ENCODE data around the gene BPIFB1. TPM values are rescaled to one million over a fixed set of nuclear protein-coding genes. Genes with fewer than 3 reads are reported as not detected.

Gene BPIFB1
- total RNA-seq, 6 experiments from 2014 or later: not detected

- H3K4me1 Mint-ChIP-seq (ENCODE audit: low read depth): peaks cover 16% of the 10 kb centered on the region
- no peak overlapping the region for H3K27ac Mint-ChIP-seq
- H3K36me3 Mint-ChIP-seq (ENCODE audit: low read depth): peaks cover 6% of the 10 kb centered on the region
- no peak overlapping the region for H3K4me3 Mint-ChIP-seq
- no peak for DNase-seq
- TF ChIP-seq CTCF (IDR thresholded peaks at IDR 0.05): no peak
- peaks cover 5% of the 10 kb centered on the region for H3K9me3 Mint-ChIP-seq
- H3K27me3 Mint-ChIP-seq (ENCODE audit: insufficient read depth): peaks cover 13% of the 10 kb centered on the region
These were observed 23.2 kb downstream of the BPIFB1 start for GRCh38 chr20:33306228-33306627.

- no peak overlapping the region for H3K27ac Mint-ChIP-seq
- H3K36me3 Mint-ChIP-seq (ENCODE audit: low read depth): peaks cover under 1% of the 10 kb centered on the region; the same call in 1 of the 2 replicates
- peaks cover 11% of the 10 kb centered on the region for H3K4me1 Mint-ChIP-seq (ENCODE audit: low read depth)
- H3K9me3 Mint-ChIP-seq: peaks cover under 1% of the 10 kb centered on the region; the same call in 1 of the 2 replicates
- no peak for TF ChIP-seq CTCF (IDR thresholded peaks at IDR 0.05)
- no peak for DNase-seq
- H3K4me3 Mint-ChIP-seq: no peak overlapping the region
- peaks cover 16% of the 10 kb centered on the region for H3K27me3 Mint-ChIP-seq (ENCODE audit: insufficient read depth)
These were observed 23.8 kb downstream of the BPIFB1 start for GRCh38 chr20:33306807-33307206.

GRCh38 chr20:33308668-33309067 lies 25.7 kb downstream of the BPIFB1 start:
- Mint-ChIP-seq H3K4me1 (ENCODE audit: low read depth) (peaks cover 11% of the 10 kb centered on the region), H3K27ac (no peak overlapping the region), H3K36me3 (ENCODE audit: low read depth) (no peaks in the 10 kb centered on the region), H3K9me3 (no peaks in the 10 kb centered on the region), H3K4me3 (no peak overlapping the region), H3K27me3 (ENCODE audit: insufficient read depth) (peaks cover 23% of the 10 kb centered on the region)
- TF ChIP-seq CTCF (IDR thresholded peaks at IDR 0.05): no peak
- DNase-seq: no peak

- DNase-seq: no peak
- H3K36me3 Mint-ChIP-seq (ENCODE audit: low read depth): no peaks in the 10 kb centered on the region
- H3K9me3 Mint-ChIP-seq: no peaks in the 10 kb centered on the region
- no peak overlapping the region for H3K4me3 Mint-ChIP-seq
- peaks cover 11% of the 10 kb centered on the region for H3K4me1 Mint-ChIP-seq (ENCODE audit: low read depth)
- H3K27me3 Mint-ChIP-seq (ENCODE audit: insufficient read depth): peaks cover 21% of the 10 kb centered on the region
- TF ChIP-seq CTCF (IDR thresholded peaks at IDR 0.05): no peak
- no peak overlapping the region for H3K27ac Mint-ChIP-seq
These were observed 26.6 kb downstream of the BPIFB1 start for GRCh38 chr20:33309631-33310030.

GRCh38 chr20:33310327-33310899 lies 27.4 kb downstream of the BPIFB1 start:
- H3K4me3 Mint-ChIP-seq: no peak overlapping the region
- H3K27me3 Mint-ChIP-seq (ENCODE audit: insufficient read depth): peaks cover 24% of the 10 kb centered on the region
- H3K36me3 Mint-ChIP-seq (ENCODE audit: low read depth): no peaks in the 10 kb centered on the region
- H3K27ac Mint-ChIP-seq: no peak overlapping the region
- no peaks in the 10 kb centered on the region for H3K9me3 Mint-ChIP-seq
- H3K4me1 Mint-ChIP-seq (ENCODE audit: low read depth): peaks cover 8% of the 10 kb centered on the region
- no peak for DNase-seq
- TF ChIP-seq CTCF (IDR thresholded peaks at IDR 0.05): no peak

Data from HFFc6 (cell line).